OCI-LY3 (cell line): ENCODE data around the gene OASL.
A peak's percentile ranks its signal among the peaks of the same experiment; 100 is the strongest.

Source experiments
- H2AFZ ChIP-seq: fragments of 200-600, 300-600 bp; shearing (Covaris generic); 2 replicates; pipeline ENCODE4 v1.6.0; 2014; ENCODE audit warnings: antibody characterized with exemption, low read depth, low read length
- H3K27ac ChIP-seq: fragments of 200-600, 300-600 bp; sonication (generic); 2 replicates; pipeline ENCODE4 v1.5.1; 2014; ENCODE audit warnings: mild to moderate bottlenecking, low read length, moderate library complexity, mixed read lengths
- H3K27me3 ChIP-seq: fragments of 200-600, 300-600 bp; sonication (generic); 2 replicates; pipeline ENCODE4 v1.6.1; 2014; ENCODE audit warnings: low read depth, low read length, mixed read lengths
- H3K36me3 ChIP-seq: fragments of 200-600, 300-600 bp; sonication (generic); replicated peaks from 2 replicates; pipeline ENCODE3; 2014; ENCODE audit warnings: low read depth, low read length, mixed read lengths
- H3K4me1 ChIP-seq: fragments of 300-600, 200-600 bp; sonication (generic); 2 replicates; pipeline ENCODE4 v1.6.1; 2014; ENCODE audit warnings: low read length, mixed read lengths
- H3K4me2 ChIP-seq: fragments of 200-600, 300-600 bp; sonication (generic); 2 replicates; pipeline ENCODE4 v1.6.1; 2014; ENCODE audit warnings: low read length, mixed read lengths
- H3K4me3 ChIP-seq: fragments of 300-600, 200-600 bp; sonication (generic); 2 replicates; pipeline ENCODE4 v1.5.1; 2014; ENCODE audit warnings: antibody characterized with exemption, mild to moderate bottlenecking, low read length, moderate library complexity
- H3K79me2 ChIP-seq: fragments of 300-600, 200-600 bp; shearing (Covaris generic); 2 replicates; pipeline ENCODE4 v1.6.1; 2014; ENCODE audit warnings: mild to moderate bottlenecking, low read length, mixed read lengths
- H3K9ac ChIP-seq: fragments of 300-600, 200-600 bp; shearing (Covaris generic); 2 replicates; pipeline ENCODE4 v1.6.0; 2014; ENCODE audit warnings: mild to moderate bottlenecking, low read length, moderate library complexity
- H3K9me3 ChIP-seq: fragments of 200-600, 300-600 bp; shearing (Covaris generic); 2 replicates; pipeline ENCODE4 v1.6.1; 2014; ENCODE audit warnings: low read length, mixed read lengths; ENCODE audit not compliant: insufficient read depth
- H4K20me1 ChIP-seq: fragments of 200-600, 300-600 bp; sonication (generic); 2 replicates; pipeline ENCODE4 v1.6.1; 2016; ENCODE audit warnings: low read length, mixed read lengths; ENCODE audit not compliant: insufficient read depth
- EZH2phosphoT487 ChIP-seq: fragments of 200-600 bp; shearing (Covaris generic); IDR thresholded peaks from 2 replicates; pipeline ENCODE4 v1.6.1; 2018; ENCODE audit warnings: antibody characterized with exemption, mixed run types, low read depth
- TF ChIP-seq, protein P1 (sequence below): fragments of 200-600, 300-600 bp; sonication (generic); IDR thresholded peaks from 2 replicates; pipeline ENCODE4 v1.5.1; 2014; ENCODE audit warnings: antibody characterized with exemption, low read length, low read depth

The OASL gene

DNA sequence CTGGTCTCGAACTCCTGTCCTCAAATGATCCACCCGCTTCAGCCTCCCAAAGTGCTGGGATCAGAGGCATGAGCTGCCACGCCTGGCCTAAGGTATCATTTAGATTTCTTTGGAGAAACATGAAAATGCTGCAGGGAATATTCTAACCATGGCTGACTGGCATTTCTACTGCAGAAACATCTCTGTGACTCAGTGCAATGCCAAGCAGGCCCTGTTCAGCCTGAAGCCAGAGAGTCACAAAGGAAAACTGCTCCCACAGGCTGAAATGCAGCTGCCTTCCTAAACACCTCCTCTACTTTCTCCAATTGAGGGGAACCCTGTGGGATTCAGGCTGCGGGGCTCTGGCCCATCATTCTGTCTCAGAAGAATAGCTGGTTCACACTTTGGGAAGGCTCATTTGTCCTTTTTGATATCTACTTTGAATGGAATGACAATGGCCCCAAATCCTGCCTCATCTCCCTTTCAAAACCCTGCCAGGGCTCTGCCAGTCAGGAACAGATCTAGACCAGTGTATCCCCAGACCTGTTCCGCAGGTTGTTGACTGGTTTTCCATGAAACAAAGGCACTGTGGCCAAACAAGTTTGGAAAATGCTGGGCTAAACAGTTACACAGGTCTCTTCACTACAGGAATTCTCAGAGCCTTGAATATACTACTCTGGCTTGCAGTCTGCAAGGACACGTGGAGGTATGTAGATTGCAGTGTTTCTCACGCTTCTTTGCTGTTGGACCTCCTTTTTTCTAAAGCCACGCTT is 30.5 kb downstream of the OASL start:
- Histone ChIP-seq H2AFZ (no peak overlapping the region), H3K4me2 (no peak overlapping the region), H3K9me3 (no peaks in the 10 kb centered on the region), H3K79me2 (no peaks in the 10 kb centered on the region), H3K36me3 (peaks cover 34% of the 10 kb centered on the region), H3K4me3 (no peak overlapping the region), H3K27me3 (no peaks in the 10 kb centered on the region), H3K27ac (no peak overlapping the region), H4K20me1 (no peaks in the 10 kb centered on the region), H3K9ac (no peak overlapping the region), H3K4me1 (no peaks in the 10 kb centered on the region)
- TF ChIP-seq, protein P1, sequence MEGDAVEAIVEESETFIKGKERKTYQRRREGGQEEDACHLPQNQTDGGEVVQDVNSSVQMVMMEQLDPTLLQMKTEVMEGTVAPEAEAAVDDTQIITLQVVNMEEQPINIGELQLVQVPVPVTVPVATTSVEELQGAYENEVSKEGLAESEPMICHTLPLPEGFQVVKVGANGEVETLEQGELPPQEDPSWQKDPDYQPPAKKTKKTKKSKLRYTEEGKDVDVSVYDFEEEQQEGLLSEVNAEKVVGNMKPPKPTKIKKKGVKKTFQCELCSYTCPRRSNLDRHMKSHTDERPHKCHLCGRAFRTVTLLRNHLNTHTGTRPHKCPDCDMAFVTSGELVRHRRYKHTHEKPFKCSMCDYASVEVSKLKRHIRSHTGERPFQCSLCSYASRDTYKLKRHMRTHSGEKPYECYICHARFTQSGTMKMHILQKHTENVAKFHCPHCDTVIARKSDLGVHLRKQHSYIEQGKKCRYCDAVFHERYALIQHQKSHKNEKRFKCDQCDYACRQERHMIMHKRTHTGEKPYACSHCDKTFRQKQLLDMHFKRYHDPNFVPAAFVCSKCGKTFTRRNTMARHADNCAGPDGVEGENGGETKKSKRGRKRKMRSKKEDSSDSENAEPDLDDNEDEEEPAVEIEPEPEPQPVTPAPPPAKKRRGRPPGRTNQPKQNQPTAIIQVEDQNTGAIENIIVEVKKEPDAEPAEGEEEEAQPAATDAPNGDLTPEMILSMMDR = no peak
- TF ChIP-seq EZH2phosphoT487 = no peak

DNA sequence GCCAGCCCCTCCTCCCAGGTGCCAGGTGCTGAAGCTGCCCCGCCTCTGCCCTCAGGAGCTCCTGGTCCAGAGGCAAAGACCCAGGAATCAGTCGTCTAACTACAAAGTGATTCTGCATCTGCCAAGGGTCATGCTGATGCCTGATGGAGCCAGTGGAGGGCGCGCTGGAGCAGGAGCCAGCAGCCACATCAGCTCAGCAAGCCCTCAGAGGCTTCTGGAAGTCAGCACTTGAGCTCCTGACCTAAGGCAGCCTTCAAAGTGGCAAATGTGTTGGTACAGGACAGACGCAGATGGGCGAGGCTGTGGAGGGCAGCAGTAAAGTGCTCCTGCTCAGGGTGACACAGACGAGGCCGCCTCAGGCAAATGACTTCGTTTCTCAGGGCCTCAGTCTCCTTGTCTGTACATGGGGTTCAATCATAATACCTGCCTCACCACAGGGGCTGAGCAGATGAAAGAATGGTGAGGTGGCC is 33.7 kb downstream of the OASL start:
- Histone ChIP-seq H3K36me3 (peaks cover 24% of the 10 kb centered on the region), H3K27ac (no peak overlapping the region), H3K79me2 (no peaks in the 10 kb centered on the region), H3K4me1 (no peaks in the 10 kb centered on the region), H3K9me3 (no peaks in the 10 kb centered on the region), H3K27me3 (no peaks in the 10 kb centered on the region), H2AFZ (no peak overlapping the region), H3K9ac (no peak overlapping the region), H4K20me1 (no peaks in the 10 kb centered on the region), H3K4me2 (no peak overlapping the region), H3K4me3 (no peak overlapping the region)
- TF ChIP-seq EZH2phosphoT487 = no peak
- TF ChIP-seq, protein P1 = peak; percentile 66

DNA sequence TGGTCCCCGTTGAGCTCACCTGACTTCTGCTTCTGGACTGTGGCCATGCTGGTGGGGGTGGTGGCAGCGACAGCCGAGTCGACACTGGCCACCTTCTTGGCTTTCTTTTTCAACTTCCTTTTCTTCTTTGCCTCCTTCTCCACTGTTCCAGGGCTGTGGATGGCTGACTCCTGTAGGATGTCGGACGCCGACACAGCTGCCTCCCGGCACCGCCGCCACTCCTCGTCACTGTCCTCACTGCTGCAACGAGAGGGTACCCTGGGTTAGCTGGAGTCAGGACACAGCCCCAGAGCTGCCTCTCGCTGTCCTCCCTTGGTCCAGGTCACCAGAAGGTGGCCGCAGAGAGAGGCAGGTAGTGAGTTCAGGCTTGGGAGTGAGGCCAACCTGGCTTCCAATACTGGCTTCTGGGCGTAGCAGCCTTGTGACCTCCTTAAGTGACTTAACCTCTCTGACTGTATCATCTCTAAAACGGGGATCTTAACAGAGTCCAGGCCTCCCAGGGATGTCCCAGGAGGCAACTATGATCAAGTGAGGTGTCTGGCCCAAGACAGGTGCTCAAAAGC is 34.7 kb downstream of the OASL start:
- no peak overlapping the region for H3K4me2 ChIP-seq
- H3K36me3 ChIP-seq = peaks cover 20% of the 10 kb centered on the region
- H2AFZ ChIP-seq = no peak overlapping the region
- no peak overlapping the region for H3K9ac ChIP-seq
- no peaks in the 10 kb centered on the region for H3K27me3 ChIP-seq
- no peaks in the 10 kb centered on the region for H3K79me2 ChIP-seq
- TF ChIP-seq, protein P1 = no peak
- no peak for TF ChIP-seq EZH2phosphoT487
- H3K4me1 ChIP-seq = no peaks in the 10 kb centered on the region
- no peaks in the 10 kb centered on the region for H4K20me1 ChIP-seq
- H3K27ac ChIP-seq = no peak overlapping the region
- no peaks in the 10 kb centered on the region for H3K9me3 ChIP-seq
- no peak overlapping the region for H3K4me3 ChIP-seq

DNA sequence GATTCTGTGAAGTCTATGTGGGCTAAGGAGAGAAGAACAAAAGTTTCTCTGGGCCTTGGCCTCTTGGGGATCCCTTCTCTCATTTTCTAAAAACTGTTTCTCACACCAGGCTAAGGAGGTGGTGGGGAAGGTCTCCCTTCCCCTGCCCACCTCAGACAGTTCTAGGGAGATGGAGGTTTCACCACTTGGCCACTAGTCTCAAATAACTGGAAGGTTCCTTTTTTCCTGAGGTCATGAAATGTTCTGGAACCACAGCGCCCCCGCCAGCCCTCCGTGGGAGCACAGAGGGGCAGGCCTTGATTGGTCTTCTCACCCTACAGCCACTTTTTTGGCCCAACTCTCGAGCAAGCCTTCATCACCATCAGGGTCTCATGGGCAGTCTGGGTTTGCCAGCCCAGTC is 35.4 kb downstream of the OASL start:
- TF ChIP-seq, protein P1 = peak; percentile 18; the same call in 1 of the 2 replicates
- TF ChIP-seq EZH2phosphoT487 = no peak
- Histone ChIP-seq H4K20me1 (no peaks in the 10 kb centered on the region), H3K9ac (no peak overlapping the region), H3K4me3 (no peak overlapping the region), H3K4me2 (no peak overlapping the region), H3K27me3 (no peaks in the 10 kb centered on the region), H3K79me2 (no peaks in the 10 kb centered on the region), H3K27ac (no peak overlapping the region), H2AFZ (no peak overlapping the region), H3K4me1 (peaks cover 2% of the 10 kb centered on the region; the same call in 1 of the 2 replicates), H3K9me3 (no peaks in the 10 kb centered on the region), H3K36me3 (peaks cover 18% of the 10 kb centered on the region)
